ENCODE measurements around the gene STOX2.
"Not testable (repeated sequence)": the region's sequence is repeated elsewhere in the genome, so short reads cannot be mapped to it uniquely, and the experiment has no call there.

The STOX2 gene

DNA sequence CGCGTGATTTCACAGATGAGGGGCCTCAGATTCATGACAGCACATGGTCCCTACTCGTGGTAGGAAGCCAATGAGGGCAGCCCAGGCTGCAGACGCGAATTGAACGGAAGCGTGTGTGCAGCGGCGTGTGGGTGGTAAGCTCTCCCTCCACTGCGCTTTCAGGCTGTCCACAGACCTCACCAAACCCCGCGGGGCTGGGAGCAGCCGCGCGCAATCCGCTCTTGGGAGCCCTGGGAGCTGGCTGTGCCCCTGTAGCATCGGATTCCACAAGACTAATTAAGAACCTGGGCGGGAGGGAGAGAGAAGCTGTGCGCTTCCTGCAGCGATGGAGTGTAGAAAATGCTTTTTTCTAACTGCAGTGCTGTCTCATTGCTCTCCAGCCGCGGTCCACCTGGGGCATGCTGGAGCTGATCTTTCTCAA, 134.9 kb downstream of the STOX2 start:
- H3K4me3 ChIP-seq (replicated peaks; ENCODE audit: low read depth, low read length) = no peak overlapping the region
- TF ChIP-seq, protein P1, sequence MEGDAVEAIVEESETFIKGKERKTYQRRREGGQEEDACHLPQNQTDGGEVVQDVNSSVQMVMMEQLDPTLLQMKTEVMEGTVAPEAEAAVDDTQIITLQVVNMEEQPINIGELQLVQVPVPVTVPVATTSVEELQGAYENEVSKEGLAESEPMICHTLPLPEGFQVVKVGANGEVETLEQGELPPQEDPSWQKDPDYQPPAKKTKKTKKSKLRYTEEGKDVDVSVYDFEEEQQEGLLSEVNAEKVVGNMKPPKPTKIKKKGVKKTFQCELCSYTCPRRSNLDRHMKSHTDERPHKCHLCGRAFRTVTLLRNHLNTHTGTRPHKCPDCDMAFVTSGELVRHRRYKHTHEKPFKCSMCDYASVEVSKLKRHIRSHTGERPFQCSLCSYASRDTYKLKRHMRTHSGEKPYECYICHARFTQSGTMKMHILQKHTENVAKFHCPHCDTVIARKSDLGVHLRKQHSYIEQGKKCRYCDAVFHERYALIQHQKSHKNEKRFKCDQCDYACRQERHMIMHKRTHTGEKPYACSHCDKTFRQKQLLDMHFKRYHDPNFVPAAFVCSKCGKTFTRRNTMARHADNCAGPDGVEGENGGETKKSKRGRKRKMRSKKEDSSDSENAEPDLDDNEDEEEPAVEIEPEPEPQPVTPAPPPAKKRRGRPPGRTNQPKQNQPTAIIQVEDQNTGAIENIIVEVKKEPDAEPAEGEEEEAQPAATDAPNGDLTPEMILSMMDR (IDR thresholded peaks at IDR 0.05; ENCODE audit: low read length, missing control alignments) = no peak
- DNase-seq (ENCODE audit: low read depth) = no peak

DNA sequence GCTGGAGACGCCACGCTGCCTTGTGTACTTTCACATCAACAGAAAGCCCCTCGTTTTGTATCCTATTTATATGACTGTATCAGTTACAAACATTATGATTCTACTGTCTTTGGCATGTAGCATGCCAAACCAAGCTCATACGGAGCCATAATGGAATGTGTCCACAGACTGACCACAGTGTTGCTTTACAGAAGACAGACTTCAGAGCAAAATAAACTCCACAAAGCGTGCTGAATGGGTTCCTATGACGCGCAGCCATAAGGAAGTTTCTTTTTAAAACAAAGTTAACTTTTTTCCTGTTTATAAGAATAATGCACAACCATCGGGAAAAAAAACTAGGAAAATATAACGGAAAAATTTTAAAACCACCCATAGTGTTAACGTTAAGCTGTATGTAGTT, 136.0 kb downstream of the STOX2 start:
- DNase-seq (ENCODE audit: low read depth) = no peak
- TF ChIP-seq, protein P1 (IDR thresholded peaks at IDR 0.05; ENCODE audit: low read length, missing control alignments) = no peak
- H3K4me3 ChIP-seq (replicated peaks; ENCODE audit: low read depth, low read length) = no peak overlapping the region

GRCh38 chr4:184046148-184046547, 141.0 kb downstream of the STOX2 start:
- no peak for DNase-seq (ENCODE audit: low read depth)
- H3K4me3 ChIP-seq (replicated peaks; ENCODE audit: low read depth, low read length) = no peak overlapping the region
- TF ChIP-seq, protein P1 (IDR thresholded peaks at IDR 0.05; ENCODE audit: low read length, missing control alignments) = no peak

DNA sequence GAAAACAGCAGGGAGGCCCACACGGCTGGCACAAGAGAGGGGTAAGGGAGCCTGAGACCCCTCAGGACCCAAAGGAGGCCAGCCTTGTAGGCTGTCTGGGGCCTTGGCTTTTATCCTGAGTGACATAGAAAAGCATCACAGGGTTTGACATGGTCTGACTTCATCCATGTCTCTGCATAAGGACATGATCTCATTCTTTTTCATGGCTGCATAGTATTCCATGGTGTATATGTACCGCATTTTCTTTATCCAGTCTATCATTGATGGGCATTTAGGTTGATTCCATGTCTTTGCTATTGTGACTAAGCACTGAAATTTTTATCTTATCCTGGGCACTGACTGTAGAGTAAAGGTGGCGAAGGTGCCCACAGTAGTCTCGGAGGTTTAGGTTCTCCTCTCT, 146.2 kb downstream of the STOX2 start:
- H3K4me3 ChIP-seq (replicated peaks; ENCODE audit: low read depth, low read length); DNase-seq (ENCODE audit: low read depth): not testable (repeated sequence)

DNA sequence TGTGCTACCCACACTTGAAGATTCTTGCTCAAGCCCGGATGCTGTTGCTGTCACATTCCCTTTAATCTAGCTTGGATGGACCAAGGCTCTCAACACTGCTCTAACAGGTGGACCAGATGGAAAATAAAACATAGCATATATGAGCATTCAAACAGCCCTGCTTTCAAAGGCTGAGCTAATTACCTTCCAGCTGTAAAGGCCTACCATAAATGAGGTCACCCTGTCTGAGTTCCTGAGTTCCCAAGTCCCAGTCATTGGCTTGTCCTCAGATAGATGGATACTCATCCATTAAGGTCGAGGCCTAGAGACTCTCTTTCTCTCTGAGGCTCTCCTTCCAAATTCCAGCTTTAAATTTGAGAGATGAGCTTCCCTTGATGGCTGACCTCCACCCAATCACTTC, 147.5 kb downstream of the STOX2 start:
- TF ChIP-seq, protein P1 (IDR thresholded peaks at IDR 0.05; ENCODE audit: low read length, missing control alignments) = no peak
- no peak for DNase-seq (ENCODE audit: low read depth)

DNA sequence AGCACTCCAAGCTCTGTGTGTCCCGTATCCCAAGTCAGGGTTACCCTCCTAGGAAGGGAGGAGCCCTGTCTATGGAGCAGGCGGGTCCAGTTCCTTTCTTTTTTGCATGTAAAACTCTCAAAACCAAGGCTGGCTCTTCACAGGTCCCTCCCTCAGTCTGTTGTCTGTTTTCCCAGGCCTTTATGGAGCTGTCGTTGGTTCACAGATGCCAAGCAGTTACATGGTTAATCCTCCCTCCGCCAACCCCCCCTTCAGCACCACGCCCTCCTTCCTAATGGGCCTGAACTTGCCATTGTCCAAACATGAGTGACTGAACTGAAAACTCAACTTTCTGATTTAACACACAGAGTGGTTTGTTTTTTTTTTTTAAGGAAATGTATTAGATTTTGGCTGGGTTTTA, 148.3 kb downstream of the STOX2 start:
- TF ChIP-seq, protein P1 (IDR thresholded peaks at IDR 0.05; ENCODE audit: low read length, missing control alignments) = no peak
- no peak for DNase-seq (ENCODE audit: low read depth)
- H3K4me3 ChIP-seq (replicated peaks; ENCODE audit: low read depth, low read length) = no peak overlapping the region

More for the DNA sequence above, 147.5 kb downstream of the STOX2 start:
- no peak overlapping the region for H3K4me3 ChIP-seq (replicated peaks; ENCODE audit: low read depth, low read length)

GRCh38 chr4:184056877-184057276, 151.8 kb downstream of the STOX2 start:
- no peak for DNase-seq (ENCODE audit: low read depth)
- no peak overlapping the region for H3K4me3 ChIP-seq (replicated peaks; ENCODE audit: low read depth, low read length)
- TF ChIP-seq, protein P1 (IDR thresholded peaks at IDR 0.05; ENCODE audit: low read length, missing control alignments) = no peak
